Measurements from ENCODE around the gene WHRN. TPM values are rescaled to one million over a fixed set of nuclear protein-coding genes. Genes with fewer than 3 reads are reported as not detected.
A peak's percentile ranks its signal among the peaks of the same experiment; 100 is the strongest.

Gene WHRN
- total and polyA plus RNA-seq, 2 experiments from 2014 or later = 8.3 to 8.9 TPM

DNA sequence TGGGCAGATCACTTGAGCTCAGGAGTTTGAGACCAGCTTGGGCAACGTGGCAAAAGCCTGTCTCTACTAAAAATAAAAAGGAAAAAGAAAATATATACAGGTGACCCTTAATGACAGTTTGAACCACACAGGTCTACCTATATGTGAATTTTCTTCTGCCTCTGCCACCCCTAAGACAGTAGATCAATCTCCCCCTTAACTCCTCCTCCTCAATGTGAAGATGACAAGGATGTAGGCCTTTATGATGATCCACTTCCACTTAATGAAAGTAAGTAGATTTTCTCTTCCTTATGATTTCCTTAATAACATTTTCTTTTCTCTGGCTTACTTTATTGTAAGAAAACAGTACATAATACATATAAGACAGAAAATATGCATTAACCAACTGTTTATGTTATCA is 120.9 kb downstream of the WHRN start (continued):
- TF ChIP-seq CTCF (conservative IDR thresholded peaks at IDR 0.05; ENCODE audit: low read depth in 2 of 2) (no peak), CREB1 (CRISPR knock-in tag; IDR thresholded peaks at IDR 0.05; ENCODE audit: low read depth) (no peak), JUNB (IDR thresholded peaks at IDR 0.05; ENCODE audit: unreplicated experiment) (no peak), EZH2phosphoT487 (IDR thresholded peaks at IDR 0.05; ENCODE audit: unreplicated experiment) (no peak), ZNF114 (CRISPR knock-in tag; IDR thresholded peaks at IDR 0.05) (no peak), STAT1 (IDR thresholded peaks at IDR 0.05; ENCODE audit: unreplicated experiment) (no peak), REST (IDR thresholded peaks at IDR 0.05; ENCODE audit: unreplicated experiment) (no peak), ETS1 (IDR thresholded peaks at IDR 0.05) (no peak), EZH2 (IDR thresholded peaks at IDR 0.05; ENCODE audit: low read depth, unreplicated experiment) (no peak), NANOG (IDR thresholded peaks at IDR 0.05; ENCODE audit: borderline replicate concordance) (no peak)

DNA sequence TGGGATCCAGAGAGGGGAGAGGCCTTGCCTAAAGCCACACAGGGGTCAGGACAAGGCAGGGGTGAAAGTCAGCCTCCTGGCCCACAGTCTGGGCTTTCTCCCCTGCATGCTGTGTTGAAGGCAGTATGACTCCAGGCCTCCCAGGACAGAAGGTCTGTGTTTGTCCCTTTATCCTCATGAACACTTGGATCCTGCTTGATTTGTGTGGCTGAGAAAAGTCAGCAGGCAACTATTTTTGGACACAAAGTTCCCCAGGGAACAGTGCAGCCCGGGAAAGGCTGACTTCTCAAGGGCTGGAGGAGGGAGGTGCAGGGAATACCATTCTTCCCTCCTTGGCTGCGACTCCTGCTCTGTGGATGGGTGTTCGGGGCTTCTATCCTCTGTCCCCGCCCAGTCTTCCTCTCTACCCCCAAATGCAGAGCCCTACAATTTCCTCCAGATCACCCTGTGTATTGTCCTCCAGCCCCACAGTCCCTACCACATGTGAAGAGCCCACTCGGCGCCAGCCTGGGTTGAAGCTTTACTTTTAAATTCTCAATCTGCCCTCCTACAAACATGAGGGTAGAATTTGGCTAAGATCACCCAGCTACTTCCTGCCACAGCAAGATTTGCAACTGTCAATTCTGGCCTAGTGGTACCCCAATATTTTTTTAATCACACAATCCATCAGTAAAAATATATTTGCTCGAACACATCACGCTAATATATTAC is 121.6 kb downstream of the WHRN start:
- H3K4me3 Mint-ChIP-seq = peak overlapping the region; percentile 11; the same call in 1 of the 3 replicates
- Histone ChIP-seq H3K27ac (ENCODE audit: low read depth) (peak overlapping the region; percentile 79; the same call in 1 of the 2 replicates), H3F3A (replicated peaks; ENCODE audit: low read depth) (peaks cover 8% of the 10 kb centered on the region; the same call in 1 of the 2 replicates), H3K27me3 (ENCODE audit: insufficient read depth) (no peaks in the 10 kb centered on the region), H3K4me1 (ENCODE audit: insufficient read depth) (peaks cover 63% of the 10 kb centered on the region), H3K4me3 (no peak overlapping the region; the same call in 1 of the 2 replicates), H3K79me2 (replicated peaks; ENCODE audit: insufficient read depth) (no peaks in the 10 kb centered on the region; the same call in 1 of the 2 replicates), H3K4me2 (peak overlapping the region; percentile 68), H3K9me2 (ENCODE audit: insufficient read depth) (no peaks in the 10 kb centered on the region), H4K20me1 (replicated peaks; ENCODE audit: insufficient read depth) (no peaks in the 10 kb centered on the region), H2AFZ (no peak overlapping the region), H3K36me3 (ENCODE audit: insufficient read depth) (no peaks in the 10 kb centered on the region)
- ATAC-seq = no peak; the same call in 2 of the 3 replicates
- H3K27ac Mint-ChIP-seq = peak overlapping the region; percentile 37; the same call in 1 of the 2 replicates
- no peaks in the 10 kb centered on the region for H3K9me3 Mint-ChIP-seq
- no peak for DNase-seq (ENCODE audit: low spot score)
- H3K36me3 Mint-ChIP-seq (ENCODE audit: low read depth) = peaks cover 14% of the 10 kb centered on the region
- H3K27me3 Mint-ChIP-seq (ENCODE audit: insufficient read depth, low read depth, poor library complexity) = peaks cover 19% of the 10 kb centered on the region
- peaks cover 74% of the 10 kb centered on the region for H3K4me1 Mint-ChIP-seq
- TF ChIP-seq EZH2phosphoT487 (IDR thresholded peaks at IDR 0.05; ENCODE audit: unreplicated experiment) = no peak
- no peak for TF ChIP-seq CTCF (conservative IDR thresholded peaks at IDR 0.05; ENCODE audit: low read depth in 2 of 2)
- no peak for TF ChIP-seq EZH2 (IDR thresholded peaks at IDR 0.05; ENCODE audit: low read depth, unreplicated experiment)
- no peak for TF ChIP-seq ZNF114 (CRISPR knock-in tag; IDR thresholded peaks at IDR 0.05)

All from GM23338 (cell line).